GM18909 (cell line): ENCODE results near the gene SMARCD1.

Source experiments
- ATAC-seq: cut with Tn5 transposase; IDR thresholded peaks from one replicate; pipeline ENCODE4 v1.9.1; 2021; ENCODE audit warnings: mild to moderate bottlenecking; ENCODE audit not compliant: unreplicated experiment, poor library complexity

The SMARCD1 gene

DNA sequence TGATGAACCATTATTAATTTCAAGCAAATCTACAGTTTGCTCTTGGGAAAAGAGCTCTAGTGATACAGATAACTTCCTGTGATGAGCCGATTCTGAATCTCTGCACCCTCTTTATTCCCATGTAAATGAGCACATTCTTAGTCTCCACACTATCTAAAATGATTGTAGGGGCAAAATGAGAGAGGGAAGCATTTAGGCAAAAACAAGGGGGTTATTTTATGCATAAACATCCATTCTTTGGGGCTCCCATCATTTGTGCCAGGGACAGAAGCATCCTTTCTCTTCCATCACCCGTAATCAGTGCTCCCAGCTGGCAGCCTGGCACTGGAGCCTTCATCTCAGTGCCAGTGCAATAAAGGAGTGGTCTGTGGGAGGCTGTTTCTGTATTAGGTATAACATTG is 17.0 kb downstream of the SMARCD1 start:
- ATAC-seq, result no peak

DNA sequence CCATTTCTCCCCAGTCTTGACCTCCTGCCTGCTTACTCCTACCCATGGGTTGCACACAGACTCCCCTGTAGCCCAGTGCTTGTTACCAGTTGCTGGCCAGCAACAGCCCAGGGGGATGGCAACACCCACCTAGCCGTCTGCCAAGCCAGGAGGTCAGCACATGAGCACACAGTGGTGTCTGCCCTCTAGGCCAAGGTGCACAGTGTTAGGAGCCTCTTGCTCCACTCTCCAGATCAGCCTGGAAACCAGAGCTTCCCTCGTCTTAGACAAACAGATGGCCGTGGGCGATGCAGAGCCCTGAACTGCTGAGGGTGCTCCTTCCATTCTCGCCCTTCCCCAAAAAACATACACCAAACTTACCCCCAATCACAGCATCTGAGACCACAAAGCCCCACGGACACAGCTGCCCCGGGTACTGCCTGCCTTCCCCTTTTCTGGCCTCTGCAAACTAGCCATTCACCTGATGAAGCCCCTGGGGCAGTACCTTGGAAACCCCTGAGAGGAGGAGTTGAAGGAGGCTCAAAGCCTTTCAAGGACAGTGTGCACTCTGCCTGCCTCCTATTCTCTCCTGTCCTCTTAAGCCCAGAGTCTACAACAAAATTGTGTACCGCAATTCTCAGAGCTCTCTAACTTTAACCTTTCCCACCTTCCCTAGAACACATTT is 17.6 kb downstream of the SMARCD1 start:
- ATAC-seq, result no peak

GRCh38 chr12:50103351-50103750 is 18.2 kb downstream of the SMARCD1 start:
- ATAC-seq, result no peak

DNA sequence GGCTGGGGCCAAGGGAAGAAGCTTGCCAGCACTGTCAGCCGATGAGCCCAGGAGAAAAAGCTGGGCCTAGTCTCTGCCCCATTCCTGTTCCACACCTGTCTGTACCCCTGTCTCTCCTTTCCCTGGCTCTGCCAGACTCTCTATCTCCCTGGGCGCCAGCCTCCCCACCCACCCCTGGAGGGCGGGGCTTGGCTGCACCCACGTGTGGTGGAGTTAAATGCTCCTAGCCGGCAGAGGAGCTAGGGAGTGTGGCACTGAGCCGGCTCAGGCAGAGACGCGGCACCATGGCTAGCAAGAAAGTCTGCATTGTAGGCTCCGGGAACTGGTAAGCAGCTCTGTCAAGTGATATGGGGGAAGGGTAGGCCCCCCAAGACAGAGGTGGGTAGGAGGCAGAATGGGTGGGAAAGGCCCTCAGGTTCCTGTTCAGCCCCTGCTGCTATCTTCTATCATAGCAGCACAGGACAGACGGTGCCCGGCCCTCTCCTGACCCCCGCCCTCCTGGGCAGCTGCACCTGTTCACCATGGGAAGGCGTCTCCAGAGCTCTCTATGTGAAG is 18.7 kb downstream of the SMARCD1 start, which contains the start of gene GPD1:
Gene GPD1 (plus strand): TSS at position 242 of the 555 bp plus-strand sequence. CDS start 43 bp downstream, at position 285.
- ATAC-seq, result no peak

DNA sequence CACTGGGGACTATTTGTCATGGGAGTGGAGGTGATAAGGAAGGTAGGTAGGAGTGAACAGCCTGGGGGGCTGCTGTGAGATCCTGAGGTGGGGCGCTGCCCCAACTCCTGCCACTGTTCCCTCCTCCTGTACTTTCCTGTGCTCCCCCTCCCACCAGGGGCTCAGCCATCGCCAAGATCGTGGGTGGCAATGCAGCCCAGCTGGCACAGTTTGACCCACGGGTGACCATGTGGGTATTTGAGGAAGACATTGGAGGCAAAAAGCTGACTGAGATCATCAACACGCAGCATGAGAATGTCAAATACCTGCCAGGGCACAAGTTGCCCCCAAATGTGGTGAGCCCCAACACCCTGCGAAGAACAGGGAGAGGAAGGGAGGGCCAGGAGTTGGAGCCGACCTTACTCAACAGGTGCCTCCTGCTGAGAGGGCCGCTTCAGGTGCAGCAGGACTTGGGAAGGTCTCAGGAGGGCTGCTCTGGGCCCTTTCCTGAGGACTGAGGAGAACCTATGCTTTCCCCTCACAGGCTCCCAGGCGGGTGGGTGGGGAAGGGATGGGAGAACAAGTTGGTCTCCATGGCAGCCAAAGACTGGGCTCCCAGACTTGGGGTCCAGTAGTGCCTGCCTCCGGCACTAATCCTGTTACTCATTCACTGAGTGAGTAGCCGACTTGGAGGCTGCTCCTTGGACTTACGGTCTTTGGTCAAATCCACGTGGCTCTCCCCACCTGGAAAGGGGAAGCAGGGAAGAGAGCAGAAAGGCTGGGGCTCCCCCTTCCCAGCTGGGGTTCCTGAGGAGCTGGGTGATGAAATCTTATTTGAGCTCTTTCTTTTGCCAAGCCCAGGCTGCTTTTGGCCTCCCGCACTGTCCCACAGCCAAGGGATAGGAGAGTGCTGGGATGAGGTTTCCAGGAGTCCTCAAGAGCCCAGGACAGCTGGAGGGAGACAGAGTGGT is 19.6 kb downstream of the SMARCD1 start:
- no peak for ATAC-seq

DNA sequence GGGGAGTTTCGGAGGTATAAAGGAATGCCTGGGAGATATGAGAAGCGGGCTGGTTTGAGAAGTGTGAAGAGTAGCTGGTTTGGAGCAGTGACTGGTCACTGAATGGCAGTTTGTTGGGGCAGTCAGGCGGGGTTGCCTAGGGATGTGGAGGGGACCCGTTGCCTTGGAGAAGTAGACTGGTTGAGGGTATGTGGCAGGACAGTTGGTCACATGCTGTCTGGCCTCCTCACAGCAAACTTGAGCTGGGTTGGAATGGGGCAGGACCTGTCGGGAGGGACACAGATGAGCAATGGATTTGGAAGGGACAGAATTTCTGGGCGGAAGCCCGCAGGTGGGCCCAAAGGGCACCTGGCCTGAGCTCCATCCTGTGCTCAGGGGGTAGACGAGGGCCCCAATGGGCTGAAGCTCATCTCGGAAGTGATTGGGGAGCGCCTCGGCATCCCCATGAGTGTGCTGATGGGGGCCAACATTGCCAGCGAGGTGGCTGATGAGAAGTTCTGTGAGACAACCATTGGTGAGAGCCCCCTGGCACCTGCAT is 20.8 kb downstream of the SMARCD1 start:
- ATAC-seq, result no peak

DNA sequence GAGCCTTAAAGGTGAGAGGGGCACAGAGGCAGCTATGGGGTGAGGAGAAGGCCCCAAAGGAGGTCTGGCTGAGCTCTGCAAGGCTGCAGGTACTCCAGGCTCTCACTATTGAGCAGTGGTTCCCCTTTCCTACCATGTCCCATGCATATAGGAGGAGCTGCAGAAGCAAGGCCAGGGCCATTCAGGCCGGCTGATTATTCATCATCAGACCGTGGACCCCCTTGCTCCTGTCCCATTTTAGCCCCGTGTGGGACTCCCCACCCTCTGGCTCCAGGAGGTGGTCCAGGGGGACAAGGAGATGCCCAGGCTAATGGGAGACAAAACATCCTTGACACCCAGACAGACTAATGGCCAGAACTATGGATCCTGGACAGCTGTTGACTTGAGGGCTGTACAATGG is 21.8 kb downstream of the SMARCD1 start:
- no peak for ATAC-seq

DNA sequence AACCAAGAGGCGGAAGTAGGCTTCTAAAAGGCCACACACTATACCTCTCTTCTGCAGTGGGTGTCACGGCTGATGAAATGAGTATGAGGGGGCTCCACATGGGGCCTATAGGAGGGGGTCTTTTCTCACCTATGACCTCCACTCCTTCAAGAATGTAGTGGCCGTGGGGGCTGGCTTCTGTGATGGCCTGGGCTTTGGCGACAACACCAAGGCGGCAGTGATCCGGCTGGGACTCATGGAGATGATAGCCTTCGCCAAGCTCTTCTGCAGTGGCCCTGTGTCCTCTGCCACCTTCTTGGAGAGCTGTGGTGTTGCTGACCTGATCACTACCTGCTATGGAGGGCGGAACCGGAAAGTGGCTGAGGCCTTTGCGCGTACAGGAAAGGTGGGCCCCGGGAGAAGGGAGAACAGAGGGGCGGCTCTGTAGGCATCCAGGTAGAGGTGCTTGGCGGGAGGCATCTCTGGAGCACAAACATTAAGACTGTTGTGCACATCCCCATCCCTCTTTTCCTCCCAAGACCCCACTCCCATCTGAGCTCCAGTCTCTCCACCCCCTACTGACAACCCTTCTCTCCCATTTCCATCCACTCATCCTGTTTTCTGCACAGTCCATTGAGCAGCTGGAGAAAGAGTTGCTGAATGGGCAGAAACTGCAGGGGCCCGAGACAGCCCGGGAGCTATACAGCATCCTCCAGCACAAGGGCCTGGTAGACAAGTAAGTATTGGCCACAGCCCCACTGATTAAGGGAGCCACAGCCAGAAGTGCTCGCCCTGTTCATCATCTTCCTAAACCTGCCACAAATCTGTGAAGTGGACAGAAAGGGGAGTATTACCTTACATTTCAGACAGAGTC is 22.5 kb downstream of the SMARCD1 start:
- ATAC-seq, result no peak

GRCh38 chr12:50109319-50109718 is 24.2 kb downstream of the SMARCD1 start:
- ATAC-seq, result no peak

GRCh38 chr12:50110127-50110761 is 25.1 kb downstream of the SMARCD1 start:
- ATAC-seq, result no peak

GRCh38 chr12:50110762-50111351 is 25.7 kb downstream of the SMARCD1 start:
- peak; percentile 19 for ATAC-seq

DNA sequence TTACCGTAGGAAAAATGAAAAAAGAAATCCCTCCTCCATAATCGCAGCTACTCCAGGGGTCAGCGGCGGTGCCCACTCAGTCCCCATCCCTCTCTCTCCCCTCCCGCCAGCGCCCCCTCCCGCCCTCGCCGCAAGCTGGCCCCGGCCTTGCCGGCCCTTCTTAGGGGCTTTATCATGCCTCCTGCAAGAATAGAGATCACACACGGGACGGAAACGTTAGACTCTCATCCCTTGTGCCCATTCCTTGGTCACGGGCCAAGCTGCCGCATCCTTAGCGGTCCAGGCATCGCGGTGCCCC is 26.2 kb downstream of the SMARCD1 start:
- ATAC-seq, result peak; percentile 1

DNA sequence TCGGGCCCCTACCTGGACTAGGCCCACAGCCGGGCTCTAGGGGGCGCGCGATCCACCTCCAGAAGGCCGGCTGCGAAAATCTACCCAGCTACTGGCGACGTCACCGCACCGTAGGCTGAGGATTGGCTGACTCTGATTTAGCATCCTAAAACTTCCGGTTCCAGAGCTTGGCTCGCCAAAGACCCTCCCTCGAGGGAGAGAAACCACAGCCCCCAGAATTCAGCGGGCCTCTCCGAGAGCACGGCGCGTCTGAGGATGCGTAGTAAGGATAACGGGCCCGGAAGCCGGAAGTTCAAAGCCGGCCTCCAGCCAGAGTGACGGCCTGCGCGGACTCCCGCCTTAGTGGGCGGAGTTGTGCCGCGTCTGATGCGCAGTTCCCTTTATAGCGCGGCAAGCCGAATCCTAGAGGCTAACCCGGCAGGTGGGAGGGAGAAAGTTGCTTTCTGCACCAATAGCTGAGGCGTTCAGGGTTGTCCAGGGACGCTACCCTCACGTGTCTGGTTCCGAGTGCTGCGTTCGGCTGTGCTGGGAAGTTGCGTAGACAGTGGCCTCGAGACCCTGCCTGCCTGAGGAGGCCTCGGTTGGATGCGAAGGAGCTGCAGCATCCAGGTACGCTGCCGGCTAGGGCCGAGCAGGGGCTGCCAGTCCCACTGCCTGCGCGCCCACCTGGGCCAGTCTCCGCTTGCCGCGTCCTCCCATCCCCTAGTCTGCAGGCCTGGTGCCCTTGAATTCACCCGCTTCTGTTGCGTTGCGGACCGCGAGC is 26.7 kb downstream of the SMARCD1 start, which contains the start of gene COX14:
Gene COX14 (plus strand): TSS at position 544 of the 763 bp plus-strand sequence. CDS start 7,808 bp downstream, outside the sequence.
- peak; percentile 81 for ATAC-seq

GRCh38 chr12:50112456-50113218 is 27.5 kb downstream of the SMARCD1 start:
- no peak for ATAC-seq

GRCh38 chr12:50117057-50117622 is 32.0 kb downstream of the SMARCD1 start:
- ATAC-seq, result no peak

DNA sequence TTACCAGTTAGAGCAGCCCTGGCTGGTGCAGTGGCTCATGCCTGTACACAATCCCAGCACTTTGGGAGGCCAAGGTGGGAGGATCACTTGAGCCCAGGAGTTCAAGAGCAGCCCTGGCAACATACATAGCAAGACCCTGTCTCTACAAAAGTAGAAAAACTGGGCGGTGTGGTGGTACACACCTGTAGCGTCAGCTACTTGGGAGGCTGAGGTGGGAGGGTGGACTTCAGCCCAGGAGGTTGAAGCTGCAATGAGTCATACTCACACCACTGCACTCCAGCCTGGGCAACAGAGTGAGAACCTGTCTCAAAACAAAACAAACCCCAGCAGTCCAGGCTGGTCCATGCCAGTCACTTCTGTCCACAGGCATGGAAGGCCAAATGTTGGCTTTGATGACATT is 34.2 kb downstream of the SMARCD1 start:
- ATAC-seq, result no peak

GRCh38 chr12:50120521-50120920 is 35.4 kb downstream of the SMARCD1 start:
- no peak for ATAC-seq
